Fibroblast of peridontal ligament (primary cell): Measurements from ENCODE around the gene ZNF827.

Experiments used
- DNase-seq: peaks from one replicate; pipeline ENCODE4 v3.0.0-alpha.2; 2010; ENCODE audit errors: extremely low read depth

The ZNF827 gene

DNA sequence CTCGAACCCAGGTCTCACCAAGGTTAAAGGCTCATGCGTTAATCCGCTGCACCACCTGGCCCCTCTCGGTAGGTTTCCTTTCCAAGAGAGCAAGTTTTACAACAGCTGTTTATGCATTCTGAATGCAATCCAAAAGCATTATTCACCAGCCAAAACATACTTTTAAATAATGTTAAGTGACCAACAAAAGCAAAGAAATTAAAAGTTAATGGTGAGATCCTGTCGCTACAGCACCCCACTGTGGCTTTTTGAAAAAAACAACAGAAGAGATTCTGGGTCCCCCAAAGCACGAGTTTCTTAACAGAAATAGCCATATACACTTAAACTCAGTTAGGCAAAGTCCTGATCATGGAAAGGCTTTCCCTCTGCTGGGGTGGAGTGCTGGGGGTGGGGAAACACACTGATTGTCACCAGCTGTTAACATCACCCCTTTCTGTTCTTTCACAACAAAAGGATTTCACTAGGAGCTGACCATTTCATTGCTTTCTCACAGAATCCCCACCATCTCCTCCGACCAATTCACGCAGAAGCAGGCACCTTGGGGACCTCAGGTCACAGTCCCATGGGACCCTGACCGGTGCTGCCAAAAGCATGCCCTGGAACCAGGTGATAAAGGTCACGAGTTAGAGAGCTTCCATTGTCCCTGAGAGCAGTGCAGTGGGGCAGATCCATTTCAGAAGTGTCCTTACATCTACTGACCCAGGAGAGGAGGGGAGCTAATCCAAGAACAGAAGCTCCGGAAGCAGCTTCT lies 51.2 kb downstream of the ZNF827 start:
- peak; percentile 82 for DNase-seq

DNA sequence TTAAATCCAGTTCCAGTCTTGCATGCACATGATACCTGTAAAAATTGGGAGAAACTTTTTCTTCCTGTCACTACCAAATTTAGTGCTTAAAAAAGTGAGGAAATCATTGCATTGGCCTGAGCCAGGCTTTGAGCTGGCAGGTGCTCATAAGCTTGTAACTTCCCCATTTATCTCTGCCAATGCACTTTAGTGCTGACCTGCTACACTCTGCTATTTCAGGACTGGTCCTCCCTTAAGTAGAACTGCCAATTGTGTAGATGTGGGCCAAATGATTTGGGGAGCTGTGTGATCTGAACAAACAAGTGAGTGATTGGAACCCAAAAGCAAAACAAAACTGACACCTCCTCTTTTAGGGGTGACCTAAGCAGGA lies 51.8 kb downstream of the ZNF827 start:
- DNase-seq, result no peak

DNA sequence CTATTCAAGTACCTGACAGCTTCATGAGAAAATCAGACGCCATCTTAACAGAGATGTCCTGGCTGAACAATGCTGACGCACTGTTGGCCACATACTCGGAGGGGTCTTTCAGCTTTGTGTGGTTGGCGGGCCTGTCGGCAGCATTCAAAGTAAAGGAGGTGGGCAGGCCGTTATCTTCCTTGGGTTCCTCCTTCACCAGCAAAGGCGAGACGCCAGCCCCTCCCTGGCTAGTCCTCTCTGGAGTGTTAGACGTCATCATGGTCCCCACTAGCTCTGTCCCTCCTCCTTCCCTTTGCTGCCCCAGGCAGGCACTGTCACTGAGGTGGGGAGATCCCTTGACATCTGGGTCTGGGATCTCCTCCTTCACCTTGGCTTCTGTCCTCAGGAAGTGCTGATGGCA lies 53.0 kb downstream of the ZNF827 start:
- no peak for DNase-seq

DNA sequence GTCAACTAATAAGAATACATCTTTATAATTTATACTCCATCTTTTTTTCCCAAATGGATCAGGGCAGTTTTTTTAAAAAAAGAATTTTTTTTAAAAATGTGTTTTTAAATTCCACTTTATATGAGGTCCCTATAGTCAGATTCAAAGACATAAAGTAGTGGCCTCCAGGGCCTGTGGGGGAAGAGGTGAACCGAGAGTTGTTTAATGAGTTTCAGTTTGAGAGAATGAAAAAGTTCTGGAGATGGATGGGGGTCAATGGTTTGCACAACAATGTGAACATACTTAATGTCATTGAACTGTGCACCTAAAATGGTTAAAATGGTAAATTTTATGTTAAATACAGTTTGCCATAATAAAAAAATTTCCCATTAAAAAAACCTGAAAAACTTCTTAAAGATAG lies 53.8 kb downstream of the ZNF827 start:
- DNase-seq, result no peak

DNA sequence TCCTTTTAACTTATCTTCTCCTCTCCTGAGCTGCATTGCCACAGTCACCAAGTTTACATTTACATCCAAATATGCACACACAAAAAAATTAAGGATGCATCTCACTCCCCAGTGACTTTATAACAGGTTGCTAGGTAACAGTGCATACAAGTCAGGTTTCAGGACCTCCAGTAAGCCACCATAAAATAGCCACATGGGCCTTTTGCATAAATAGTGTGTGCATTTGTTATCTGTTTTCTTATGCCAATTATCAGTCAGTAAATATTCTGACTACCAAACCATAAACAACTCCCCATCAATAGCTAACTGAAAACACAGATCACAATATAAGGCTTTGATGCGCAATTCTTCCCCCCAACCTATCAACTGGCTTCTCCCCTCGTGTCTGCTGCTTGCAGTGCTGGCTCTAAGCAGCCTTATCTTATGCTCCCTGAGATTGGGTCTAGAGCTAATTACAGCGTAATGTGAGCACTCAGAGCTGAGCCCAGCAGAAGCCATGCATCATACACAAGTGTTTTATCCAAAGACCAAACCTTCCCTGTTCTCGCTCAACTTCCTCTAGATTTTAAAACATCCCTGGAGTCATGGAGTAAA lies 55.4 kb downstream of the ZNF827 start:
- no peak for DNase-seq

DNA sequence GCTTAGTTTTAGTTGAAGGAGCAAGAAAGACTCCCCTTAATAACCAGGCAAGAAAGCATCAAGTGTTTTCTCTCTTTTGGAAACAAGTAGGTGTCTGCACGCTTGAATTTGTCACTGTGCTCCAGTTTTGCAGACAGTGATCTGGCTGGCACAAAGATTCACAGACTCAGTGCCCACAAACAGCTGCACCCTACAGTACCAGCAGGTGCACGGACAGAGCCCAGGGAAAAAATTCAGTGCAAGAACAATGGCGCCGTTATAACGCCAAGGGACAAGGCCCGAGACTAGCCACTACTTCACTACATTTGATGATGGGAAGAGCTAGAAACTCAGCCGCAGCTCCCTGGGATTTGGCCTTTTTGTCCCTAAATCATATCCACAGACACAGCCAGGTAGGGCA lies 56.0 kb downstream of the ZNF827 start:
- no peak for DNase-seq

DNA sequence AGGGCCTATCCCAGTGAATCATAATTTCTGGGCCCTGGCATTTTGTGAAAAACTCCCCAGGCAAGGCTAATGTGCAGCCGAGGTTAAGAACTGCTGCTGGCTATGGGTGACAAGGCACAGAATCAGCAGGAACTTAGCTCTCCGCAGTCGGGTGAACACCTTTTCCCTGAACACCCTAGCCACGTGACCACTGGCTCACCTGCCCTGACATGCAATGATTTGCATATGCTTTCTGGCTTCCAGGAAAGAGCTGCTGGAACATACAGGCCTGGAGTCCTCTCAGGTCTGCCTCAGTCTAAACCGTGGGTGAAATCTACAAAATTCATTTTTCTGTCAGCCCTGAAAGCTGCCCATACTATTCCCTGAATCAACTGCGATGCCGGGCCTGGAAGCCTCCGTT lies 56.6 kb downstream of the ZNF827 start:
- DNase-seq, result no peak

DNA sequence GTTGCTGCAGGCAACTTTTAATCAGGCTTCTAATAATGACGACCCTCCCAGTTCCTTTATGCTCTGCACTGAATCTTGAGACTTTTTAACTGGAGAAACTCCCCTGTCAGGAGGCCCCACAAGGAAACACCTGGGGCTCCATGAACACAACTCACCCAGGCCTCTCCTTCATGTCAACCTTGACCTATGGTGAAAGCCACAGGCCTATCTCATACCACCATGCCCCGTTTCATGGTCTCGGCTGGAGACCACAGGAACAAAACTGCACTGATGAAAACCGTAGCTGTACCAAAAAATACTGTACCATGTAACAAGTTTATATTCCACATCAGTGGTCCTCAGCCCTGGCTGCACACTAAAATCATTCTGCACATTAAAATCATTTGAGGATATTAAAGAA lies 57.0 kb downstream of the ZNF827 start:
- DNase-seq, result no peak

DNA sequence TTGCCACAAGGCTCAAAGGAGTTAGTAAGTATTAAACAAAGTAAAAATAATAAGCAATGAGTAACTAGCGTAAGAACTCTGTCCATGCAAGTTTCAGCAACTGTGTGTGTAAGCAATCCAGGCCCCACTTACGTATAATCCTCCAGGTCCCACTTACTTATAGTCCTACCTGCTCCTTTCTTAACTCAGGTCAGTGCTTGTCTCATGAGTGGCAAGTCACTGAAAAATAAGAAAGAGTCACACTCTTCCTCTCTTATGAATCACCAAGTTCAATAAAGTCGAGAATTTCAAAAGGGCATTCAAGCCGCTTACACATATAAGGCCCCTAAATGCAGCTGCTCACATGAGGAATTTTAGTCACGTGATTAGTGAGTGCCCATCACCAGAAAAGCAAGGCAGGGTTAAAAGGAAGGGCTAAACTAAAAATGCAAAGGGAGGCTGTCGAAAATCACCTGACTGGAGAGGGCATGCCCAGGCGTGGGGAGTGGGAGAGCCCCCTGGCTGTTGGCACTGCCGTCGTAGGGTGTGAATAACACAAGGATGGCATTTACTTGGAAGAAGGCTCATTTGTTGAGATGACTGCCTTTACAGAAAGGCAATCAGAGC lies 58.2 kb downstream of the ZNF827 start:
- no peak for DNase-seq

DNA sequence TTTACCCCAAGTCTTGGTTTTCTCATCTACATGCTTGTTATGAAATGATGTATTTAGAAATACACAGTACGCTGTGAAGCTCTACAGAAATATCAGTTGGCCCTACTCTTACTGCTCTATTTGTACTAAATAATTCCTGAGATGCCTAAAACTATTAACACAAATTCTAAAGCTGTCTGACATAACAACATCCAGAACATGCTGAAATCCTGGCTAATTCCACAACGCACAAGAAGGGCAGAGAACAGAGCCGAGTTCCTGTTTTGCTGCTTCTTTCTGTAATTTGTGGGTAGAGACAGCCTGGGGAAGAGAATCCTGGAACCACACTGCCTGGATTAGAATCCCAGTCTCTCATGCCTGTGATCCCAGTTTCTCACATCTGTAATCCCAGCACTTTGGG lies 59.0 kb downstream of the ZNF827 start:
- DNase-seq, result peak; percentile 18

DNA sequence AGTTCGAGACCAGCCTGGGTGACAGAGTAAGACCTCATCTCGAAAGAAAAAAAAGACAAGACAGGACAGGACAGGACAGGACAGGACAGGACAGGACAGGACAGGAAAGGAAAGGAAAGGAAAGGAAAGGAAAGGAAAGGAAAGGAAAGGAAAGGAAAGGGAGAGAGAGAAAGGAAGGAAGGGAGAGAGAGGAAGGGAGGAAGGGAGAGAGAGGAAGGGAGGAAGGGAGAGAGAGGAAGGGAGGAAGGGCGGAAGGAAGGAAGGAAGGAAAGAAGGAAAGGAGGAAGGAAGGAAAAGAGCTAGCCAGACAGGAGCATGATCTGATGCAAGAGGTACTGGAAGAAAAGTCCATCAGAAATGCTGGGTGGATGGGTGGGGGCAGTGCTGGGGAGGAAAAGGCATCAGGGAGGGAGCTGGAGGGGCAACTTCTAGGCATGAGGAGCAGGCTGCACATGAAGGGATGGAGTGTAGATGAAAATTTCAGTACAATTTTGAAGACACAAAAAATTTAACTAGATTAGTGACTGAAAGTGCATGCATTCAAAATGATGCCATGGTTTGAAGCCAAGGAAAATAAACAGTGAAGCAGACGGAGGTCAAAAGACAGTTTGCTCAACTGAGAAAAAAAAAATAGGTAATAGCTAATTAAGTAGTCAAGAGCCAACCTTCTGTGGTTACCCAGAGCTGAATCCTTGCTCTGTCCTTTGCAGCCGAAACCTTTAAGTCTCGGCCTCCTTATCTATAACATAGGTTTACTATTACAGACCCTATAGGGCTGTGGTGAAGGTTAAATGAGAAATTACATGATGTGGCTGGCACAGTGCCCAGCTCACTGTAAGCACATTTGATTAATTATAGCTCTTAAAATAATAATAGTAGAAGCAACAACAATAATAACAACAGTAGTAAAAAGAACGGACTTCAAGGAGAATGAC lies 59.9 kb downstream of the ZNF827 start:
- peak; percentile 83 for DNase-seq

DNA sequence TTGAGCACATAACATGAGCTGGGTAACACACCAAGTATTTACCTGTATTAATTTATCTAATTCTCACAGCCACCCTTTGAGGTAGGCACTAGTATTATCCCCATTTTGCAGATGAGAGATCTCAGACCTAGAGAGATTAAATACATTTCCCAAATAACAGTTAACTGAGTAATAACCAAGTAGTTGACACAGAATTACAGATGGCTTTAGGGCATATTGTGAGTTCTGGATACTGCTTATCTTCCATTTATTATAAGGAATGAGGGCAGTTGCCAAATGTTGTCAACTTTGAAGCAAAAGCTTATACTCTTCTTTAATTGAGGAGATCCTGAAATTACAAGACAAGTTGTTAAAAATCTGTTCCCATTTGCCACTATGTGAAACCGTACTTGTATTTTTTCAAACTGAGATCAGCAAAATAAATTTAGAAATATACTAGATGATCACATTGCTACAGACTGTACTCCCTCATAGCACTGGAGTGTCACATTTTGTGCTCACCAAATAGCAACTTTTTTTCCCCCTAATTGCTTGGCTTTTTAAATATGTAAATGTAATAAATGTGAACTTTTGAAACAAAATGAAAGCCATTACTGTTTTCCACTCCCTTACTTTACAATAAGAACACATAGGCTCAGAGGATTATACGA lies 62.0 kb downstream of the ZNF827 start:
- DNase-seq, result no peak

DNA sequence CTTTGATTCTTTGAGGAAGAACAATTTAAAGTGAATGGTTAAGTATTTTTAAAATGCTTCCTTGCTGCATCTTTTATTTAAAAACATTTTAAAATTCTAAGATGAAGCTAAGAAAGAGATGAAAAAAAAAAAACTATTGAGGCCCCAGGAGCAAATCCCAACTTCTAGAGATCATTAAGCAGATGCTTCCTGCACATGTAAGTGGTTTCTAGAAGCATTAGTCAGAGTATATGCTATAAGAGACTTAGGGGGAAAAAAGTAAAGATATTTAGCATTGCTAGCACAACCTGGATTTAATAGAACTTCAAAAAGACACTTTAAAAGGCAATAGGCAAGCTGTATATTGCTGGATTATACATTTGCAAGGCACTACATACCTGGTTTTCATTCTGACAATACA lies 64.7 kb downstream of the ZNF827 start:
- DNase-seq, result no peak

DNA sequence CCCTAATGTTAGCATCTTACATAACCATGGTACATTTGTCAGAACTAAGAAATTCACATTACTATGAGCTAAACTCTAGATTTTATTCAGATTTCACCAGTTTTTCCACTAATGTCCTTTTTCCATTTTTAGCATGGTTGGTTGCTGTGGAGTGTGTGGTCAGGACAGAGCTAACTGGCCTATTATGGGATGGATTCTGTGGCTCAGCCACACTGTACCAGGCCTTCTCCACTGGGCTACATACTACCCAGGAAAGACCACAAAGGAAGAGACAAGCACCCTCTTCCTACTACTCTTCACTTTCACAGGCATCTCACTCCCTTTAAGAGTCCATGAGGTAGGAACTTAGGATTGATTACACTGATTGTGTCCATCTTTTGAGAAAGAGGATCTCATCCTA lies 67.4 kb downstream of the ZNF827 start:
- no peak for DNase-seq

DNA sequence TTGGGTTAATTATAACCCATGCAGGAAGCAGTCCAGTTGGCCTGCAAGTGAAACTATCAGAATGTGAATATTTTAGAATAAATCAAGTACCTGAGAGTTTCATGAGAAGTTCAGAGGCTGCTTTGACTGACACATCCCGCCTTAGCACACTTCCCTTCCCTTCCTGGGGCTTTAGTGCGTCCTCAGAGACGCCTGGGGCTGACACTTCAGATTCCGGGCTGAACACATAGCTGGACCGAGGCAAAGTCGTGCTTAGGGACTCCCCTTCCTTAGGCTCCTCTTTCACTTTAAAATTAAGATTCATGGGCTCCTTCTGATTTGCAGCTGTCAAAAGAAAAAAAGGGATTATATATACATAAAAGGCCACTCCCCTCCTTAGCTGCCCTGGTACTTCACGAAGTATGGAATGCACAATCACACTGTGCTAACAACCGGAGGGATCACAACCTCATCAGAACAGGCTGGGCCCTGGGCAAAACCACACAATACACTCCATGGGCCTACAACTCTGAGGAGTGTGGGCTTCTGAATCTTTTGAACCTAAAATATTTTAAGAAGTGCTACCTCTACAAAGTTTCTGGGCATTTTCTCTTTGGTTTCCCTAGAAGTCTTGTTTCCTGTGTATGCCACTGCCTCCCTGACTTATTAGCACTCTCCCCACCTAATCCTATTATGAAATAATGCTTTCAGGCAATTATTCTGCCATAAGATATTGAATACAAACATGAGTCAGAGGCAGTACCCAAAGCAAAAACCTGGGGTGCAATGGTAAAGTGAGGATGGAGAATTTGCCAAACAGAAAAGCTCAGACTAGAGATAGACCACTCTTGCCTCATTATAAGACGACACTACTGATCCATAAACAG lies 68.2 kb downstream of the ZNF827 start:
- DNase-seq, result no peak

DNA sequence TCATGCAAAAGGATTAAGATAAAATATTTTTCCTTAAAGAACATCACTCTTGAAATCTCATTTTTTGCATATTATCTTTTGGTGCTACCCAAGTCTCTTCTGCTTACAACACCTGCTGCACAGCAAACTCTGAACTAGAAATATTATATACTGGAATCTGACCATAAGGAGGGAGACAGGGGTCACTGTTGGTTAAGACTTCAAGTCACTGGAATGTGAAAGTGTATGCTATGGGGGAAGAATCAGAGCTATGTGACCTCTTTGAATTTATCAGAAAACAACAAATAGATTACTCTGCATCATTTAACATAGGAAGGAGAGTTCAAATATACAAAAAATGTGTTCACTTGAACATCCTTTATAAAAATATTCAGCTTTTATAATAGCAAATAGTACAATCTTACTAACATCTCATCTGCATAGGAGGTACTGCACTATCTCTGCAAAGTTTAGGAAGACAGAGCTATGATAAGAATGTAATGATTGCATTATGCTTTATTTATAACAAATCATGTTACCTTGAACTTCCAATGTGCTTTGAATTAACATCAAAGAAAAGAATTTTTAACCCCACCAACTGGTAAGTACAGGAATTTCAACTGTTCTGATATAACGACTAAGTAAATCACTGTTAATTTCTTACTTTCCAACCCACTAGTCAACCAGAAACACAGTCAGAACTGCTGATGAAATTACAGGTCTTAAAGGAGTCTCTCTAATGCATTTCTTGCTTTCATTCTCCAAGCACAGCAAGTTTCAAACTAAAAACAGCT lies 69.8 kb downstream of the ZNF827 start:
- DNase-seq, result peak; percentile 37

DNA sequence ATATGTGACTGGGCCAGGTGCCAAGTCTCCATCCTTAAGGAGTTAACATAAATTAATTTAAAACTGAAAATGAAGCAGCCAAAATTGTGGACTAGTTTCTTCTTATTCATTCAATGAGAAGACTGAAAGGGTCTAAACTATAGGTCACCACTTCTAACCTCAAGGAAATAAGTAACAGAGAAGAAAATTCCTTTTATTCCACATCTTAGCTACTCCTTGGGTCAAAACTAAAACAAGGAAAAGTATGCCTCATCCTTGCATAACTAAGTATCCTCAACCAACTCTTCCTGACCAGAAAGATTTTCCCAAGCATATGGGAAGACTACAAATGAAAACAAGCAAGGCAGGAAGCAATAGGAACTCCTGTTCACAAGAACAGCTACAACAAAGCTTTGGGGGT lies 71.2 kb downstream of the ZNF827 start:
- peak; percentile 27 for DNase-seq

DNA sequence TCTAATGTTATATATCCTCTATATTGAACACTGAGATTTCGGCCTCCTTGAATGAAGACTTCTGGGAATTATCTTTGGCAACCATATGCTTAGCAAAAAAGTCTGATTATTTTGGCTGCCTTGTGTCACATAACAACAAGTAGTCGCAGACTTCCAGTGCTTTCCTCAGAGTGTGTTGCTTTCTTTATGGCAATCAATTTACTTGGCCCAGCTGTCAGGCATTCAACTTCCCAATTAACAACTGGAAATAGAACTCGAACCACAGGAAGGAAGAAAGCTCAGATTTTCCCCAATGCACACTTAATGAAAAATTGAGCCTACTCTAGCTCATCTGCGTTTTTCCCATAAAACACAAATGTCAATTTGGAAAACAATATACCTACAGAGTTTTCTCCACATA lies 71.6 kb downstream of the ZNF827 start:
- no peak for DNase-seq

DNA sequence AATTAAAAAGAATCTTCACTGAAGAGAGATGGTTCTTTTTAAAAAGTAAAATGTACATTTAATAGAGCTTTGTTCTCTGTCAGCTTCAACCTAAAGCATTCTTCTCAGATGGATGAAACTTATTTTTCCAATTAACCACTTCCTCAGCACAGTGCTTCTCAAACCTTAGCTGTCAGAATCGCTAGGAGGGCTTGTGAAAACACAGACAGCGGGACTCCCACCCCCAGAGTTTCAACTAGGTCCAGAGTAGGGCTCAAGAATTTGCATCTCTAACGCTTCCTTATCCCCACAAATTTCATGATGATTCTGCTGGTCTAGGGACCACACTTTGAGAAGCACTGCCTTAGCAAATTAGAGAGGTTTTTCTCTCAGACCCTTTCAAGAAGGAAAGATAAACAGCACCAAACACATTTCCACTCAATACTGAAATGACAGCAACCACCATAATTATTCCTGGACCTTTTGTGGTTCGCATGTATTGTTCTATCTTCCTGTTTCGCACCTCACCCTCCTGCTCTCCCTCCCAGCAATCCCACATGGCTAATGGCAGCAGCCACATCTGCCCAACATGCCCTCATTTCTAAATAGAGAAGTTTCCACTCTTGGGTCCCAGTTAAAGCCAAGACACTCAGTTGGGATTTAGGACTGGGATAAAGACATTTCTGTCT lies 73.2 kb downstream of the ZNF827 start:
- no peak for DNase-seq

DNA sequence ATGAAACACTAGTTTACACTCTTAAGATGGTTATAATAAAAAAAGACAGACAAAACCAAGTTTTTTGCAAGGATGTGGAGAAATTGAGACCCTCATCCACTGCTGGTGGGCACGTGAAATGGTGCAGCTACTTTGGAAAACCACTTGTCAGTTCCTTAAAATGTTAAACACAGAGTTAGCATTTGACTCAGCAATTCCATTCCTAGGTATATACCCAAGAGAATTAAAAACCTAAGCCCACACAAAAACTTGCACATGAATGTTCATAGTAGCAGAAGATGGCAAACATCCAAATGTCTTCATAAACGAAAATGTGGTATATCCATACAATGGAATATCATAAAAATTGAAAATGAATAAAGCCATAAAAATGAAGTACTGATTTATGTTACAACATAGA lies 75.4 kb downstream of the ZNF827 start:
- no peak for DNase-seq
